Epithelial cell of proximal tubule (primary cell): ENCODE results near the gene CNR1. TPM values are rescaled to one million over a fixed set of nuclear protein-coding genes. Genes with fewer than 3 reads are reported as not detected.

ENCODE experiments used
- DNase-seq: peaks from one replicate; pipeline ENCODE4 v3.0.0-alpha.2; 2011; ENCODE audit warnings: low read depth
- H3K4me3 ChIP-seq: 2 replicates; pipeline ENCODE4 v1.5.1; 2011; ENCODE audit warnings: low read depth, mild to moderate bottlenecking, low read length
- total RNA-seq: library from RNA; depleted of rRNA; stranded (reverse); fragments of >200 nt; gene quantifications from 2 replicates; pipeline ENCODE4 v1.2.3, GENCODE V29; 2015
- TF ChIP-seq, protein P1 (sequence below): conservative IDR thresholded peaks from 2 replicates; pipeline ENCODE4 v1.5.1; 2012; ENCODE audit warnings: low read depth, mild to moderate bottlenecking, low read length

The CNR1 gene
- total RNA-seq, 1 donor from 2014 or later, result 4.2 TPM

DNA sequence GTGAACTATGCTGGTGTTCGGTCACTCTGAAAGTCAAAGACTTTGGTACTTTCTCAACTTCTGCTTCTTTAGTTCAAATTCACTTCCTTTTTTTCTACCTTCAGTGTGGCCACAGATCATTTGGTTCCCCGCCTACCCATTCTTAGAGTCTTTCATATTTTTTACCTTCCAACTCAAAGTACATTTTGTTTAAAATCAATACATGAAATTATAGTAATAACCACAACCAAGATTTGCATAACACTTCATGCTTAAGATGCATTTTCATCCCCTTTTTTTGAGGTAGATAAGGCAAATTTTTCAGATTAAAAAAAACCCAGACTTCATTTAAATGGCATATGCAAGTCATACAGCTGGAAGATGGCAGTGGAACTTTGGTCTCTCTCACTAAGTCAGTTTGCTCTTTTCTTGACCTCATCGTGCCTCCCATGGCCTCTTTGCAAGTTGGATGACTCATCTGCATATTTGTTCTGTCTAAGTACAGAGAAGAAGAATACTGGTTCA, 11.9 kb upstream of the CNR1 start:
- peak; percentile 49 for DNase-seq
- TF ChIP-seq, protein P1, sequence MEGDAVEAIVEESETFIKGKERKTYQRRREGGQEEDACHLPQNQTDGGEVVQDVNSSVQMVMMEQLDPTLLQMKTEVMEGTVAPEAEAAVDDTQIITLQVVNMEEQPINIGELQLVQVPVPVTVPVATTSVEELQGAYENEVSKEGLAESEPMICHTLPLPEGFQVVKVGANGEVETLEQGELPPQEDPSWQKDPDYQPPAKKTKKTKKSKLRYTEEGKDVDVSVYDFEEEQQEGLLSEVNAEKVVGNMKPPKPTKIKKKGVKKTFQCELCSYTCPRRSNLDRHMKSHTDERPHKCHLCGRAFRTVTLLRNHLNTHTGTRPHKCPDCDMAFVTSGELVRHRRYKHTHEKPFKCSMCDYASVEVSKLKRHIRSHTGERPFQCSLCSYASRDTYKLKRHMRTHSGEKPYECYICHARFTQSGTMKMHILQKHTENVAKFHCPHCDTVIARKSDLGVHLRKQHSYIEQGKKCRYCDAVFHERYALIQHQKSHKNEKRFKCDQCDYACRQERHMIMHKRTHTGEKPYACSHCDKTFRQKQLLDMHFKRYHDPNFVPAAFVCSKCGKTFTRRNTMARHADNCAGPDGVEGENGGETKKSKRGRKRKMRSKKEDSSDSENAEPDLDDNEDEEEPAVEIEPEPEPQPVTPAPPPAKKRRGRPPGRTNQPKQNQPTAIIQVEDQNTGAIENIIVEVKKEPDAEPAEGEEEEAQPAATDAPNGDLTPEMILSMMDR, result no peak
- H3K4me3 ChIP-seq, result no peak overlapping the region

DNA sequence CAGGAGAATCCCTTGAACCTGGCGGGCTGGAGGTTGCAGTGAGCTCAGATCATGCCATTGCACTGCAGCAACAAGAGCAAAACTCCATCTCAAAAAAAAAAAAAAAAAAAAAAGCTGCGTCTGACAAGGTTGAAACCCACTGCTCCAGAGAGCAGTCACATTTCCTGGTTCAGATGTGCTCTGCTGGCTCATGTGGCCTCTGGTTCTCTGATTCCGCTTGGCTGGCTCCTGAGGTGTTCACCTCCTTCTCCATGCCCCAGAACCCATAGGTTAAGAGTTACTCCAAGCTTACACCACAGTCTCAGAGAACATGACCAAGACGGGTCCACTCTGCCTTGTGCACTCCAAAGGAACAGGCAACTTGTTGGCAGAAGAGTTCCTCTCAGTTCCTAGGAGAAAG, 8.8 kb upstream of the CNR1 start:
- TF ChIP-seq, protein P1, result no peak
- H3K4me3 ChIP-seq, result no peak overlapping the region
- no peak for DNase-seq

DNA sequence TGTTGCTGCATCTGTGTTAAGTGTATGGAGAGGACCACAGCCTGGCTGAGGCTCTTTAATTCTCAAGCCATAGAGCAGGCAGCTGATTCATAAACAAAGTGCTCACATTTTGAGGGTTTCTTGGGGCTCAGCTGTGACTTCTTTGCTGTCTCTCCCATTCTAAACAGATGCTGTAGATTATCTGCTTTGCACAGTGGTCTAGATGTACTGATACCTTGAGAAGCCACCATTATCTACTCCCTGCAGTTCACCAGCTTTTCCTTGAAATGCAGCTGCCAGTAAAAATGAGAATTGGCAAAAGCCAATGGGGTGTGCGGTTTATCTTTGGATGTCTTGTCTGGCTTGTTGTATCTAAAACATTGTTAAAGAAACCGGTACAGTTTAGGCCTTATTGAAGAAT, 5.2 kb upstream of the CNR1 start:
- no peak overlapping the region for H3K4me3 ChIP-seq
- TF ChIP-seq, protein P1, result no peak

DNA sequence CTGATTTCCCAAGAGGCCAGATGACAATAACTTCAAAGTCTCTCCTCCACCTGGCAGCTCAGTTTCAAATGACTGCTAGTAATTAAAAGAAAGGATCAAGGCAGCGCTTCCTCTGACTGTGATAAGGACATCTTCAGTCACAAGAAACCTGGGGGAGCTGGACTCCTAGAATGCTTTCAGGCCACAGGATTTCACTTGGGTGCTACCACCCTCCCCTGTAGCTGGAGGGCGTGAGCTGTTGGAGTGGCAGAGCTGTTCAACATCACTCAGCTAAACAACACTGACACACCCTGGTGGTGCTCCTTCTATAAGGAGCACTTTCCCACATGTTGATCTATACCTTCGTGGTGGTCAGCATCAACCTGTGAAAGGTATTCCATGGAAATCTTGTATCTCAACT, 2.2 kb upstream of the CNR1 start:
- no peak overlapping the region for H3K4me3 ChIP-seq
- no peak for DNase-seq
- TF ChIP-seq, protein P1, result no peak

More for the DNA sequence above, 5.2 kb upstream of the CNR1 start:
- DNase-seq, result no peak

DNA sequence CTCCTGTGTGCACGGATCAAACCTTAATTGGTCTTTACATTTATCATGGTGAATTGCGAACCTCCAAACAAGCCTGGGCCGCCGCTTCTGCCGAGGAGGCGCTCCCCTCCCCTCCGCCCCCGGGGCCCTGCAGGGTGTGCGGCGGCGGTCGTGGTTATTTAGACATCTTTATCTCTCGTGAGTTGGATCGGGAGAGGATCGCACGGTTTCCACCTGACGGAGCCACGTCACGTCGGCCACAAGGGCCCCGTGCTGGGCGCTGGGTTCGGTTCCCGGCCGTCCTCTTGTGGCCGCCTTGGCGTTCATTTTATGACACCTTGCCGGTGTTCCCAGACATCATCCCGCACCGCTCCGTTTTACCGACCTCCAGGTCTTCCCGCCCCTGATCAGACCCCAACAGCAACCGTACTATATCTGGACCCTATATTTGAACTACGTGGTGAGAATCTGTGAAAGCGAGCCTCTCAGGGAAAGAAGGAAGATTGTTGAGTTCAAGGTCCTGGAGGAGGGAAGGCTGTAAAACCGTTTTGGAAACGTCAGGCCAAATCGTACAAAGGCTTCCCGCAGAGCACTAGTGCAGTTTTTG, 1.3 kb upstream of the CNR1 start:
- DNase-seq, result no peak
- peak overlapping the region; percentile 96 for H3K4me3 ChIP-seq
- TF ChIP-seq, protein P1, result no peak

DNA sequence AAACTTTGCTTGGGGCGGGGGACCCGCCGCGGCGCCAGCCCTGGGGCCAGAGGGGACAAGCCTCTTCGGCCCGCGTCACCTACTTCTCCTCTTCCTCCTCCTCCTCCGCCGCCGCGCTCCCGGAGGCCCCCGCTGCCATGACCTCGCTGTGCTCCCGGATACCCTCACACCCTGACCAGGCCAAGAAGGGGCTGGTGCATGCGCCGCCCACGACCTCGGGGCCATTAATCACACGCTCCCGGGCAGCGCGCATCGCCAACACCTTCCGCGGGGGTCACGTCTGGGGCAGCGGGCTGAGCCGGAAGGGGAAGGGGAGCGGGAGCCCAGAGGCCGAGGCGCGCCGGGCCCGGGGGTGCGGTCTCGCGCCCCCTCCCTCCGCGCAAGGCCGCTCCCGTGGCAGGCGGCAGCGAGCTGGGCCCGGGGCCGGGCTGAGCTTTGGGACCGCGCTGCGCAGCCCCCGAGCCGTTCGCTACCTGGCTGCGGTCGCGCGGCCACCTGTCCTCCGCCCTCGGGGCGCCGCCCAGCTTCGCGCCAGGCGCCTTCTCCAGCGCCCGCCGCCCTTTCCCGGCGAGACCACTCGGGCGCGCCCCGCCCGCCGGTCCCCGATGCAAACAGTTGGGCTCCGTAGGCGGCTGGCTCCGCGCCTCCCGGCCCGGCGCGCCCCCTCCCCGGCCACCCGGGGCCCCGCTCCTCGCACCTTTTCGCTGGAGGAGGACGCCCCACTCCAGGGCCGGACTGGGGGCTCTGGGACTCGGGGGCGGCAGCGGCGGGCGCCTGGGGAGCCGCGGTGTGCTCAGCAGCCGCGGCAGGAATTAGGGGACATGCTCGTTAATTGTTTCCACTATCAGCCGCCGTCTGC, 575 bp upstream of the CNR1 start:
- TF ChIP-seq, protein P1, result no peak
- H3K4me3 ChIP-seq, result peak overlapping the region; percentile 96
- DNase-seq, result no peak
